ES-I3 (cell line): Measurements from ENCODE around the gene HOXD1.

Experiments used
- H3K36me3 ChIP-seq: 2 replicates; pipeline ENCODE4 v1.6.1; 2013; ENCODE audit warnings: mild to moderate bottlenecking, low read length, control low read depth, moderate library complexity; ENCODE audit not compliant: insufficient read depth
- H3K4me1 ChIP-seq: 2 replicates; pipeline ENCODE4 v1.6.1; 2013; ENCODE audit warnings: mild to moderate bottlenecking, control low read depth, low read length; ENCODE audit not compliant: insufficient read depth
- H3K9ac ChIP-seq: 2 replicates; pipeline ENCODE4 v1.6.1; 2013; ENCODE audit warnings: low read depth, mild to moderate bottlenecking, low read length, moderate library complexity
- H3K9me3 ChIP-seq: 2 replicates; pipeline ENCODE4 v1.6.1; 2013; ENCODE audit warnings: mild to moderate bottlenecking, low read length, moderate library complexity; ENCODE audit not compliant: control insufficient read depth, insufficient read depth

Gene HOXD1

GRCh38 chr2:176178038-176178756, 10.3 kb upstream of the HOXD1 start:
- peak overlapping the region; percentile 61; the same call in 1 of the 2 replicates for H3K9ac ChIP-seq
- no peaks in the 10 kb centered on the region for H3K36me3 ChIP-seq
- H3K4me1 ChIP-seq: no peaks in the 10 kb centered on the region
- no peaks in the 10 kb centered on the region for H3K9me3 ChIP-seq

DNA sequence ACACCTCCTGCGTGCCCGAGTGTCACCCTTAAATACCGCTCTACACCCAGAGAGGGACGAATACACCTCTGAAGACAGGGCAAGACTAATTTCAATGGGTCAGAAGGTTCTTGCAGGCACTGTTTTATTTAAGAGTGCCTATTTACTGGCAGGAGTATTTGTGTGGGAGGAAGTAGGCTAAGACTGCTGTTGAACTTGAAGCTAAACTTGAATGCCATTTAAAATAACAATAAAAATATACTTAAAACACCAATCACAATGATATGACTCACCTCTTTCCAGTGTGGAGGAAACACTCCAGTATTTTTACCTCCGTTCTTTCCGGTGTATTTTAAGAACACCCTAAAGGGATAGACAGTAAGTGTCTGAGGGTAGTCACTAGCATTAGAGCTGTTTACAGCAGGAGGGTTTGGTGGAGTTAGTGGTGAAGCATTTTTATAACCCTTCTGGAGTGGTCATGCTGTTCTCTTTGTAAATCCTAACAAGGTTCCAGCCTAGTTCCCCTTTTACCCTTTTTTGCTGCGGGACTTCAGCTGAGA, 9.6 kb upstream of the HOXD1 start:
- H3K9ac ChIP-seq: no peak overlapping the region
- no peaks in the 10 kb centered on the region for H3K9me3 ChIP-seq
- no peaks in the 10 kb centered on the region for H3K36me3 ChIP-seq
- no peaks in the 10 kb centered on the region for H3K4me1 ChIP-seq

DNA sequence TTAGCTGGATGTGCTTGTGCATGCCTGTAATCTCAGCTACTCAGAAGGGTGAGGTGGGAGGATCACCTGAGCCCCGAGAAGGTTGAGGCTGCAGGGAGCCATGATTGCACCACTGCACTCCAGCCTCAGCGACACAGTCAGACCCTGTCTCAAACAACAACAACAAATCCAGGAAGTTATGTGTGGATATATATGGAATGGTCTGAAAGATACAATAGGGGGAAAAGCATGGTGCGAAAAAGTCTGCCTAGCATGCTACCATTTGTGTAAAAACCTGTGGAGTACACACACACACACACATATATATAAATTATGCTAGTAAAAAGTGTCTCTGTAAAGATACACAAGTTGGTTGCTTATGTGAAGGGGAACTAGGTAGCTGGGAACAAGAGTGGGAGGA, 6.9 kb upstream of the HOXD1 start:
- Histone ChIP-seq H3K9ac (no peak overlapping the region), H3K4me1 (no peaks in the 10 kb centered on the region; the same call in 1 of the 2 replicates), H3K36me3 (no peaks in the 10 kb centered on the region), H3K9me3 (no peaks in the 10 kb centered on the region)

DNA sequence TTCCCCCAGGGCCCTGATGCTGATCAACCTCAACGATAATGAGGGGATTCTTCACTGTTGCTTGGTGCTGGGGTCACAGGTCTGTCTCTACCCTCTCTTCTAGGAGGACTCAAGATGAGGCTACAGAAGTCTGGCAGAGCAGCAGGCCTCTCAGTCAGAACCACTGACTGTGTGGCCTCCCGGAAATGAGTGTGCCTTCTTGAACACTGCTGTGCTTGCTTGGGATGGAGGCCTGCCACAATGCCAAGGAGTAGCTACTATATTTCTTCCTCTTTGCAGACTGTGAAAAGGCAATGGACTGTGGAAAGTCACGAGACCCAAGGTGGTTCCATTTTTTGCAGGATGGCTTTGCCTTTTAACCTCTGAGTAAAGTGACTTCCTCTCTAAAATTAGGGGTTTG, 5.8 kb upstream of the HOXD1 start:
- H3K36me3 ChIP-seq: no peaks in the 10 kb centered on the region
- H3K9me3 ChIP-seq: no peaks in the 10 kb centered on the region
- no peak overlapping the region for H3K9ac ChIP-seq
- H3K4me1 ChIP-seq: no peaks in the 10 kb centered on the region; the same call in 1 of the 2 replicates

- H3K9me3 ChIP-seq: no peaks in the 10 kb centered on the region
- H3K9ac ChIP-seq: no peak overlapping the region
- H3K4me1 ChIP-seq: no peaks in the 10 kb centered on the region; the same call in 1 of the 2 replicates
- no peaks in the 10 kb centered on the region for H3K36me3 ChIP-seq
Measured at GRCh38 chr2:176184749-176185148, 3.7 kb upstream of the HOXD1 start.

GRCh38 chr2:176186024-176186423, 2.4 kb upstream of the HOXD1 start:
- Histone ChIP-seq H3K9me3 (no peaks in the 10 kb centered on the region), H3K36me3 (no peaks in the 10 kb centered on the region), H3K4me1 (no peaks in the 10 kb centered on the region; the same call in 1 of the 2 replicates), H3K9ac (no peak overlapping the region)

DNA sequence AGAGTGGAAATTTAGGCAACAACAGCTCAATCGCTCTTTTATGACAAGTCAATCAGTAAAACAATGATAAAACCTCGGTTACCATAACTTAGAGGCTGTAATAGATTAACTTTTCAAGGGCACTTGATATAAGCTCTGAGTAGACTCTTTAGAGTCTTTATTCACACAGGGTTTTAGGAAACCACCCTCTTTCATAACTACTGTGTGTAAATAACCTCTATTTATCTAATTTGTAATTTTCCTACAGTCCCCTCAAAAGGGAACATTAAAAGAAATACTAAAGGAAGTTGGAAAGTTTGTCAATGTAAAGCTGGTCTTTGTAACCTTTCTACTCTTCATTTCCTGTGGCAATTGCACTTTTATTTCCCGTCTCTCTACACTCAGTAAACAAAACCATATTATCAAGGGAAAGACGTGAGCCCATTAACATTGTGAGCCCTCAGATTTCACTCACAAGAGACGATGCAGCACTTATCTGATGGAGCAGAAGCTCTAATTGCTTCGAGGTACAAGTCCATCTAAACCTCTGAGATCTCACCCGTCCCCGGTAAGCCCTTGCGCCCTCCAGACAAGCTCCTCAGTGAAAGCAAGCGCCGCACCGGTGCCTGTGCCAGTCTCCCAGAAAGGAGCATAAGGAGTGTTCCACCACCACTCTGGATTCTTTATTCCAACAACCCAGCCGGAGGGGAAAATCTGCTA, 1.1 kb upstream of the HOXD1 start:
- Histone ChIP-seq H3K4me1 (peaks cover 12% of the 10 kb centered on the region; the same call in 1 of the 2 replicates), H3K36me3 (no peaks in the 10 kb centered on the region), H3K9ac (peak overlapping the region; percentile 51; the same call in 1 of the 2 replicates), H3K9me3 (no peaks in the 10 kb centered on the region)

- Histone ChIP-seq H3K36me3 (no peaks in the 10 kb centered on the region), H3K4me1 (peaks cover 23% of the 10 kb centered on the region; the same call in 1 of the 2 replicates)
Measured at GRCh38 chr2:176188774-176189680, 559 bp downstream of the HOXD1 start.

GRCh38 chr2:176189681-176190641, 1.5 kb downstream of the HOXD1 start:
- Histone ChIP-seq H3K36me3 (no peaks in the 10 kb centered on the region), H3K9me3 (no peaks in the 10 kb centered on the region), H3K9ac (peak overlapping the region; percentile 51; the same call in 1 of the 2 replicates), H3K4me1 (peaks cover 23% of the 10 kb centered on the region; the same call in 1 of the 2 replicates)

More at GRCh38 chr2:176188774-176189680, 559 bp downstream of the HOXD1 start:
- peak overlapping the region; percentile 51; the same call in 1 of the 2 replicates for H3K9ac ChIP-seq
- no peaks in the 10 kb centered on the region for H3K9me3 ChIP-seq

- Histone ChIP-seq H3K9ac (no peak overlapping the region), H3K36me3 (no peaks in the 10 kb centered on the region), H3K4me1 (peaks cover 23% of the 10 kb centered on the region; the same call in 1 of the 2 replicates), H3K9me3 (no peaks in the 10 kb centered on the region)
Measured at GRCh38 chr2:176192351-176192750, 3.9 kb downstream of the HOXD1 start.

GRCh38 chr2:176193048-176193447, 4.6 kb downstream of the HOXD1 start:
- Histone ChIP-seq H3K9me3 (no peaks in the 10 kb centered on the region), H3K9ac (no peak overlapping the region), H3K4me1 (peaks cover 23% of the 10 kb centered on the region; the same call in 1 of the 2 replicates), H3K36me3 (no peaks in the 10 kb centered on the region)

GRCh38 chr2:176199902-176200301, 11.4 kb downstream of the HOXD1 start:
- Histone ChIP-seq H3K9ac (no peak overlapping the region), H3K4me1 (no peaks in the 10 kb centered on the region), H3K9me3 (no peaks in the 10 kb centered on the region), H3K36me3 (no peaks in the 10 kb centered on the region)

- Histone ChIP-seq H3K9me3 (no peaks in the 10 kb centered on the region), H3K36me3 (no peaks in the 10 kb centered on the region), H3K9ac (no peak overlapping the region), H3K4me1 (no peaks in the 10 kb centered on the region)
Measured at GRCh38 chr2:176200971-176201370, 12.5 kb downstream of the HOXD1 start.
